ENCODE measurements around the gene LTBP1. TPM values are rescaled to one million over a fixed set of nuclear protein-coding genes. Genes with fewer than 3 reads are reported as not detected.

LTBP1 gene
- polyA plus RNA-seq, 2 of the 4 experiments (the other 2 are of a cell fraction), result 23.8 to 30.4 TPM

DNA sequence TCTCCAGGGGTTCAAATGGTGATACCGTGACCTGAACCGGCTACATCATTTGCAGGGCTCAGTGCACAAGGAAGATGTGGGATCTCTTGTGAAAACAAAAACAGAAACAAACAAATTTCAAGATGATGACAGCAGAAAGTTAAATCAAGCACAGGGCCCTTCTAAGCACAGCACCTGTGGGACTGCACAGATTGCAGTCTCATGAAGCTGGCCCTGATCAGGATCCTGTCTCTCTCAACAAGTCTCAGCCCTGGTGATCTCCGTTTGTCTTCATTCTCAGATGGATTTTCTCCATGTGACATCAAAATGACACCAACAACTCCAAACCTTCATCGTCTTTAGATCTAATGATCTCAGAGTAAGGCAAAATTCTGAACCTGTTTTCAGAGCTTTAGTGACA, 39.7 kb downstream of the LTBP1 start:
- POLR2A ChIA-PET, result no interaction called here
- no peak for FAIRE-seq
- no peak overlapping the region for H3K4me2 ChIP-seq
- H3K27ac ChIP-seq, result no peak overlapping the region
- H3K4me3 ChIP-seq, result no peak overlapping the region
- 0 out of 3 replicates have a peak, but pooled peaks cover 5% of the 10 kb centered on the region for H3K4me1 ChIP-seq
- TF ChIP-seq, protein P1, sequence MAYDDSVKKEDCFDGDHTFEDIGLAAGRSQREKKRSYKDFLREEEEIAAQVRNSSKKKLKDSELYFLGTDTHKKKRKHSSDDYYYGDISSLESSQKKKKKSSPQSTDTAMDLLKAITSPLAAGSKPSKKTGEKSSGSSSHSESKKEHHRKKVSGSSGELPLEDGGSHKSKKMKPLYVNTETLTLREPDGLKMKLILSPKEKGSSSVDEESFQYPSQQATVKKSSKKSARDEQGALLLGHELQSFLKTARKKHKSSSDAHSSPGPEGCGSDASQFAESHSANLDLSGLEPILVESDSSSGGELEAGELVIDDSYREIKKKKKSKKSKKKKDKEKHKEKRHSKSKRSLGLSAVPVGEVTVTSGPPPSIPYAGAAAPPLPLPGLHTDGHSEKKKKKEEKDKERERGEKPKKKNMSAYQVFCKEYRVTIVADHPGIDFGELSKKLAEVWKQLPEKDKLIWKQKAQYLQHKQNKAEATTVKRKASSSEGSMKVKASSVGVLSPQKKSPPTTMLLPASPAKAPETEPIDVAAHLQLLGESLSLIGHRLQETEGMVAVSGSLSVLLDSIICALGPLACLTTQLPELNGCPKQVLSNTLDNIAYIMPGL (CRISPR knock-in tag; IDR thresholded peaks at IDR 0.05; ENCODE audit: borderline replicate concordance), result no peak
- TF ChIP-seq, protein P2, sequence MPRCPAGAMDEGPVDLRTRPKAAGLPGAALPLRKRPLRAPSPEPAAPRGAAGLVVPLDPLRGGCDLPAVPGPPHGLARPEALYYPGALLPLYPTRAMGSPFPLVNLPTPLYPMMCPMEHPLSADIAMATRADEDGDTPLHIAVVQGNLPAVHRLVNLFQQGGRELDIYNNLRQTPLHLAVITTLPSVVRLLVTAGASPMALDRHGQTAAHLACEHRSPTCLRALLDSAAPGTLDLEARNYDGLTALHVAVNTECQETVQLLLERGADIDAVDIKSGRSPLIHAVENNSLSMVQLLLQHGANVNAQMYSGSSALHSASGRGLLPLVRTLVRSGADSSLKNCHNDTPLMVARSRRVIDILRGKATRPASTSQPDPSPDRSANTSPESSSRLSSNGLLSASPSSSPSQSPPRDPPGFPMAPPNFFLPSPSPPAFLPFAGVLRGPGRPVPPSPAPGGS (IDR thresholded peaks at IDR 0.05), result no peak
- TF ChIP-seq, protein P3, sequence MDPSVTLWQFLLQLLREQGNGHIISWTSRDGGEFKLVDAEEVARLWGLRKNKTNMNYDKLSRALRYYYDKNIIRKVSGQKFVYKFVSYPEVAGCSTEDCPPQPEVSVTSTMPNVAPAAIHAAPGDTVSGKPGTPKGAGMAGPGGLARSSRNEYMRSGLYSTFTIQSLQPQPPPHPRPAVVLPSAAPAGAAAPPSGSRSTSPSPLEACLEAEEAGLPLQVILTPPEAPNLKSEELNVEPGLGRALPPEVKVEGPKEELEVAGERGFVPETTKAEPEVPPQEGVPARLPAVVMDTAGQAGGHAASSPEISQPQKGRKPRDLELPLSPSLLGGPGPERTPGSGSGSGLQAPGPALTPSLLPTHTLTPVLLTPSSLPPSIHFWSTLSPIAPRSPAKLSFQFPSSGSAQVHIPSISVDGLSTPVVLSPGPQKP (IDR thresholded peaks at IDR 0.05; ENCODE audit: low read depth, low read length), result no peak
- TF ChIP-seq CHD2 (IDR thresholded peaks at IDR 0.05; ENCODE audit: low read length, partially characterized antibody) (no peak), POLR2A (IDR thresholded peaks at IDR 0.05; ENCODE audit: low read length) (no peak), JUN (IDR thresholded peaks at IDR 0.05) (no peak), RAD21 (conservative IDR thresholded peaks at IDR 0.05 in 1 of 2, IDR thresholded peaks at IDR 0.05 in 1 of 2) (no peak), CEBPB (IDR thresholded peaks at IDR 0.05) (no peak), TFCP2L1 (CRISPR knock-in tag; IDR thresholded peaks at IDR 0.05) (no peak), FOXS1 (CRISPR knock-in tag; IDR thresholded peaks at IDR 0.05) (no peak), HOXB5 (CRISPR knock-in tag; IDR thresholded peaks at IDR 0.05) (no peak), EP300 (IDR thresholded peaks at IDR 0.05) (no peak), EHMT2 (IDR thresholded peaks at IDR 0.05; ENCODE audit: low read depth) (no peak), MAFK (IDR thresholded peaks at IDR 0.05; ENCODE audit: partially characterized antibody) (no peak), CHD4 (IDR thresholded peaks at IDR 0.05; ENCODE audit: borderline replicate concordance) (no peak), ESRRA (IDR thresholded peaks at IDR 0.05; ENCODE audit: borderline replicate concordance, low read length) (no peak)
- TF ChIP-seq, protein P4, sequence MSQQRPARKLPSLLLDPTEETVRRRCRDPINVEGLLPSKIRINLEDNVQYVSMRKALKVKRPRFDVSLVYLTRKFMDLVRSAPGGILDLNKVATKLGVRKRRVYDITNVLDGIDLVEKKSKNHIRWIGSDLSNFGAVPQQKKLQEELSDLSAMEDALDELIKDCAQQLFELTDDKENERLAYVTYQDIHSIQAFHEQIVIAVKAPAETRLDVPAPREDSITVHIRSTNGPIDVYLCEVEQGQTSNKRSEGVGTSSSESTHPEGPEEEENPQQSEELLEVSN (IDR thresholded peaks at IDR 0.05; ENCODE audit: borderline replicate concordance, low read depth), result no peak
- CTCF ChIA-PET, result interaction anchor here (1.9 kb wide), 1 partner anchor 47 kb away, joined by 6 read pairs; no protein-coding TSS in a partner anchor
- no peaks in the 10 kb centered on the region for H3K9me3 ChIP-seq
- no peak for ATAC-seq
- WGBS (ENCODE audit: missing lambda C conversion rate), result 85% methylated on average over 4 of the region's 4 CpGs
- no peak for DNase-seq (ENCODE audit: low read depth in 1 of 2, low spot score in 1 of 2)

DNA sequence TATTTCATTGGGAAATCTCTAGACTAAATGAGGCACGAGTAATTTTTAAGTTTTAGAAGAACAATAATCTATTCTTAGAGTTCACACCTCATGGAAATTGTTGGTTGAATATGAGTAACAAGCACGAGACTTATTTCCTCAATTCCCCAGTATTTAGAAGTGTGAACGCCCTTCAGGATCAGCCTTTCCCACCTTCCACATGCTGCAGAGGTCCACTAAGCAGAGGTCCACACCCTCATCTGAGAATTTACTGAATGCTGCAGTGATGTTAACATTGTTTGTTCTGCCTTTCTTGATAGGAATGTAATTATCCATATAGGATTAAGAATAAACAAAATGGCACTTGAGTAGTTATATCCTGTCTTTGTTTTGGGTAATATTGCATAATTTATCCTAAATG, 41.8 kb downstream of the LTBP1 start:
- POLR2A ChIA-PET, result no interaction called here
- Histone ChIP-seq H3K4me3 (no peak overlapping the region), H3K4me1 (0 out of 3 replicates have a peak, but pooled peaks cover 5% of the 10 kb centered on the region), H3K9me3 (no peaks in the 10 kb centered on the region), H3K27ac (no peak overlapping the region), H3K4me2 (no peak overlapping the region)
- TF ChIP-seq ZFP36 (IDR thresholded peaks at IDR 0.05; ENCODE audit: borderline replicate concordance, partially characterized antibody) (no peak), RAD21 (conservative IDR thresholded peaks at IDR 0.05 in 1 of 2, IDR thresholded peaks at IDR 0.05 in 1 of 2) (no peak), CHD4 (IDR thresholded peaks at IDR 0.05; ENCODE audit: borderline replicate concordance) (no peak), HOXB13 (CRISPR knock-in tag; IDR thresholded peaks at IDR 0.05; ENCODE audit: low read depth) (no peak), RNF2 (IDR thresholded peaks at IDR 0.05; ENCODE audit: borderline replicate concordance, low read depth) (no peak), ZSCAN20 (CRISPR knock-in tag; IDR thresholded peaks at IDR 0.05) (no peak), HOXB5 (CRISPR knock-in tag; IDR thresholded peaks at IDR 0.05) (no peak), SREBF2 (IDR thresholded peaks at IDR 0.05) (no peak), CBX8 (IDR thresholded peaks at IDR 0.05) (no peak), KDM1A (IDR thresholded peaks at IDR 0.05; ENCODE audit: low read depth) (no peak)
- TF ChIP-seq, protein P3 (IDR thresholded peaks at IDR 0.05; ENCODE audit: low read depth, low read length), result no peak
- TF ChIP-seq, protein P4 (IDR thresholded peaks at IDR 0.05; ENCODE audit: borderline replicate concordance, low read depth), result no peak
- FAIRE-seq (no peak), DNase-seq (ENCODE audit: low read depth in 1 of 2, low spot score in 1 of 2) (no peak), ATAC-seq (no peak)
- CTCF ChIA-PET, result interaction anchor here (1.3 kb wide), 1 partner anchor 16 kb away, joined by 3 read pairs; no protein-coding TSS in a partner anchor
- 56% methylated on average over 3 of the region's 3 CpGs for WGBS (ENCODE audit: missing lambda C conversion rate)
